DMS153 (cell line): ENCODE results near the gene EHD3.
"Not testable (repeated sequence)": the region's sequence is repeated elsewhere in the genome, so short reads cannot be mapped to it uniquely, and the experiment has no call there.

ENCODE experiments used
- DNase-seq: peaks from one replicate; lab custom pipeline; 2025; lab: John Stamatoyannopoulos, UW

EHD3 gene

DNA sequence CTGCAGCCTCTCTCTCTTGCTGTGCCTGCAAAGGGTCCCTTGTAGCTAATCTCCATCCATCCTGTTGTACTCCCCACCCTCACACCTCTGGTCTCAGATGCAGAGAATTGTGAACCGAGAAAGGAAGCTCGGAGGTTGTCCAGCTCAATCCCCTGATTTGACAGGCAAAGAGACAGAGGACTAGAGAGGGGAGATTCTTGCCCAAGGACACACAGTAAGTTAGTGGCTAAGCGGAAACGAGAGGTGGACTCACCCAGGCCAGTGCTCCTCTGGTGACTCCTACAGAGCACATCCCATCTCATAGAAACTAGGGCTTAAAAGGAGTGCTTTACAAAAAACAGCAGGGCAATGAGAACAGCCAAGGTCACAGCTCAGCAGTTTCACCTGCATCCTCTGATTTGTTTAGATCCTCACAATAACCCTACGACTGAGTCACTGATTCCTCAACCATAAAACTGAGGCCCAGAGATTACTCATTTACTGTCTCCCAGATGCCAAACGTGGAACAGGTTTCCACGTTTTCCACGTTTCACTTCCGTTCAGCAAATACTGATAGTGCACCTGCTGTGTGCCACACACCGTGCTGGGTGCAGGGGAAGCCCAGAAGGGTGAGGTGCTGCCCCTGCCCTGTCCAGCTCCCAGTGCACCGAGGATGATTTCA lies 22.1 kb downstream of the EHD3 start:
- DNase-seq, result no peak

DNA sequence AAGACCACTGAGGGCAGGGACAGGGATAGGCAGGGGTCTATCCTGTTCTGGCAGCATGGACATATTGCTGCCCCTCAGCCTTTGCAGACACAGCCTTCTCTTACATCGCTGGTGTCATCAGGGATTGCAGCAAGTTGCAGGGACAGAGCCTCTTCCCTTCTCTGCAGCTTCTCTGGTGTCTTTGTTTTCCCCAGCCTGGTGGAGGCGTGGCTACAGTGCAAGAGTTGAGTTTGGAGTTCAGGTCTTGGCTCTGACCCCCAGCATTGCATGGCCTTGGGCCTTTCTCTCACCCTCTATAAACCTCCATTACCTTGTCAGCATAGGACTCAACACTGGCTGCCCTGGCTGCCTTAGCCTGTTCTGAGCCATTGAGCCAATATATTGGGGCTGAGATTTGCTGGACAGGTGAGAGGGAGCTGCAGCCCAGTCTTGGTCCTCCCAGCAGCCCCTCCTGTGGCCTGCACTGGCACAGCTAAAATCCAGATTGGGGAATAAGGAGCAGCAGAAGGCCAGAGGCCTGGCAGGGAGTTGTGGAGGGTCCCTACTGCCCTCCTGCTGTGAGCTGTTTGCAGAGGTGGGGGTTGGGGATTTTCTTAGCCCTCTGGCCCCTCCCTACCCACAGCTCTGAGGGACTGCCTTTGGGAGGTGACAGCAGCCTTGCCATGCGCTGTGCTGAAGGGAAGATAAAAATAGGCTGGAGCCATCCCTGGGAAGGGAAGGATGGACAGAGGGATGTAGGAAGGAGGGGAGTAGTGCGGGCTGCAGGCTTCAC lies 22.8 kb downstream of the EHD3 start:
- no peak for DNase-seq

DNA sequence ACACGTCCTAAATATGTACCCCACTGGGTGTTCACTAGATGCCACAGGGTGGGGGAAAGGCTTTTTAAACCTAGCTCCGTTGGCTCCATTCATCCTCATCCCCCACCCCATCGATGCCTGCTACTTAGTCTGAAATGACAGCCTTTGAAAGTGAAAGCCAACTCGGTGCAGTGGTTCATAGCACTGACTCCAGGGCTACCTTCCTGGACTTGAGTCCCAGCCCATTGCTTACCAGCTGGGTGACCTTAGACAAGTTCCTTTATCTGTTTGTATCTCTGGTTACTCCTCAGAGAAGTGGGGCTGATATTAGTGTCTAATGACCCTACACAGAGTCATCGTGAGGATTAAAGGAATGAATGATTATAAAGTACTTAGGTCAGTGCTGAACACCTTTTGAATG lies 24.4 kb downstream of the EHD3 start:
- DNase-seq, result no peak

DNA sequence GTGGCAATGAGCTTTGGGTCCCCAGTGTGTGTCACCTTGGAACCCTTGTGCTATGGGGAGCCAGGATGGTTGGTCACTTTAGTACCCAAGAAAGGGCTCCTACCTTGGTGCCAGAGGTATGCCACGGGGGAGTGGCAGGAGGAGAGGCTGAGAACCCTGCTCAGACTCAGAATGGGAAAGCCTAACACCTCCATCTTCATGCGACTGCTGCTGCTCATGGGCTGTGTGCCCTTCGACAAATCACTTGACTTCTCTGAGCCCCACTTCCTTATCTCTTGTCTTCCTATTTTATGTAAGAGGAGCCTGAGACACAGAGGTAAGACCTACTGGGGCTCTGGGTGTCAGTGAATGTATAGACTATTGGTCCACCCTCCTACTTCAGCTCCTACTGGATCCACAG lies 25.1 kb downstream of the EHD3 start:
- DNase-seq, result no peak

DNA sequence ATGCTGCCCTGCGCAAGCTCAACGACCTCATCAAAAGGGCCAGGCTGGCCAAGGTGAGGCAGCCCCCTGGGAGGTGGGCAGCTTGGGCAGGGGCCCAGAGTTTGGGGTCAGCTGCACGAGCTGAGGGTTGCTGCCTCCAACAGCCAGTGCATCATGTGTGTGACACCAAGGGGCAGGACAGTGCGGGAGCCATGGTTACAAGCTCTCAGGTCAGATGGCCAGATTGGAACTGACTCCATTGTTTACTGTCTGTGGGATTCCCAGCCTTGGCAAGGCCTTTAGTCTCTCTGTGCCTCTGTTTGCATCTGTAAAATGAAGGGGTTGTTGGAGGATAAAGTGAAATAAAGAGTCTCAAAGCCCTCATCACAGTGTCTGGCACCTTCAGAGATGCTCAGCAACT lies 26.9 kb downstream of the EHD3 start:
- DNase-seq, result no peak

DNA sequence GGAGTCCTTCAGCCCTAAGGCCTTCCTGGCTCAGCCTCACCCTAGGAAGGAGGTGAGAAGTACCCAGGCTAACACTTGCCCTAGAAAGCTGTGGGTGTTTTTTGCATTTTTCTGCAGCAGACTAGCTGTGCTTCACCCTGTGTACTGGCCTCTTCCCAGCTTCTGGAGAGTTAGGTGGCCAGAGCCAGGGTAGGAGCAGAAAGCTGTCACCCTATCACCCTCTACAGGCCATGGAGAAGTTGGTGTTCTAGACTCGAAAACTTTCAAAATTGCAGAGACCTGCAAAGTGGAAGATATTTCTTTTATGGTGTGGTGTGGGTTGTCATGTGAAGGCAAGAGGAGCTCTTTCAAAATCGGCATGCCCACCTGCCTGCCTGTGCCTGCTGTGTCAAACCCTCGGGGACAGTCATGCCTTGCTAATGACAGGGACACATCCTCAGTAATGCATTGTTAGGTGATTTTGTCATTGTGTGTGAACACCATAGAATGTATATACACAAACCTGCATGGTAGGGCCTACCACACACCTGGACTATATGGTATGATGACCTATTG lies 29.8 kb downstream of the EHD3 start:
- DNase-seq, result no peak

DNA sequence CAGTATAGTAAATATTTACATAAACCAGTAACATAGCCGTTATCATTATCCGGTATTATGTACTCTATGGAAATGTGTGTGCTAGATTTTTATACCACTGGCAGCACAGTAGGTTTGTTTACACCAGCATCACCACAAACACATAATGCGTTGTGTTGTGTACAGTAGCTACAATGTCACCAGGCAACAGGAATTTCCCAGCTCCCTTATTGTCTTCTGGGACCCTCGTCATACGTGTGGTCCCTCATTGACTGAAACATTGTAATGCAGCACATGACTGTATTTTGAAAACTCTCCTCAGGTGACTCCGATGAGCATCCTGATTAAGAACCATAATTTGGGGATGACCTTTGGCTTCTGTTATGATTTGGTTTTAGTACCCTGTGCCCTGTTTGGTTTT lies 31.3 kb downstream of the EHD3 start:
- DNase-seq, result no peak

DNA sequence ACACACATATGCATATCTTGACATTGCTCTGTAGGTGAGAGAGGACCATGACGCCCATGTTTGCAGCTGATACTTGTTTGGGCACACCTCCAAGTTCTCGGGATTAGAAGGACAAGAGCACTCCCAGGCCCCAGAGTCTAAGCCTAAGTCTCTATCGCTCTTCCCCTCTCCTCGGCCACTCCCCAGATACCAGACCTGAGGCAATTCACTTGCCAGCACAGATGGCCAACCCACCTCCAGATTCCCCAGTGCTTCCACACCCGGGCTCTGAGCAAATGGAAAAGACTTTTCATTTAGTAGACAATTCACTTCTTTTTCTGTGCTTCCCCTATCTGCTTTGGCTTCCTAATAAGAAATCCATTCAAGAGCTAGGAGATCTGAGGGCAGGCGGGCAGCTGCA lies 32.9 kb downstream of the EHD3 start:
- no peak for DNase-seq

DNA sequence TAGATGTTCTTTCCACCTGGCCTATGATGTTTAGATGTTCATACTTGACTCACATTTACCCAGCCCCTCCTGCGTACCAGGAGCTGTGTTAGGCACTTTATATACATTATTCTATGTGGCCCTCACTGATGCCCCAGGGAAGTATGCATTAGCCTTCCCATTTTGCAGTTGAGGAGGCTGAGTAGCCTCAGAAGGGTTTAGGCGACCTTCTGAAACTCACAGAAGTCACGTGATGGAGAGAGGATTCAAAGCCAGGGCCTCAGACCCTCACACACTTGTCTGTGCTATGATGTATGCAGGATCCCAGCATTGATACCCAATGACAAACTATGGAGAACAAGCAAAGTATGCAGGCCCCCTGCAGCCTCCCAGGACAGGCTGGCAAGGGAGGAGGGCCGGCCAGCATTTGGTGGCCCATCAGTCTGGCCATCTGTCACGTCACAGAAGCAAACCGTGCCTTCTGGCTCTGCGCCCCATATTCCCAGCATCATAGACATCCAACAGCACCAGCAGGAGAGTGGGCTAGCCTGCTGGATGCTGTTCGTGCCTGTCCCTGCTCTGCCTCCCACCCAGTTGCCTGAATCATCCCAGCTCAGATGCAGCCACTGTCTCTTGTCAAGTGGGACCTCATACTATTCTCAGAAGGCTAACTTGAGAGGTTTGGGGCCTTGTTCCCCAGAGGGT lies 33.6 kb downstream of the EHD3 start:
- DNase-seq, result no peak

DNA sequence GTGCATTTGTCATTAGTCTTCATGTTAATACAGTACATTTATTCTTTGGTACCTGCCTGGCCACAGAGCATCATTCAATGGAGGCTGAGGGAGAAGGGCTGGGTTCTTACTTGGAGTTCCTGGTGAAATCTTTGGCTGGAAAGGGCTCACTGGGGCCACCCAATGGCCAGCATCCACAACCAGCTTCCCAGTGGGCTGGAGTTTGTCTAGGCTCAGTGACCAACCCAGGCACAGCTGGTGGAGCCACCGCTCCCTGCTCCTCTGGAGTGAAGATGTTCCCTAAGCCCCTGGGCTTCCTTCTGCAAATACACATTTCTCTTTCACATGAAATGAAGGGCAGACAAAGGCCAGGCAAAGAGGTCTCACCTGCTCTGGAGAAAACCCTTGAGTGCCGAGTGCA lies 34.4 kb downstream of the EHD3 start:
- DNase-seq, result no peak

DNA sequence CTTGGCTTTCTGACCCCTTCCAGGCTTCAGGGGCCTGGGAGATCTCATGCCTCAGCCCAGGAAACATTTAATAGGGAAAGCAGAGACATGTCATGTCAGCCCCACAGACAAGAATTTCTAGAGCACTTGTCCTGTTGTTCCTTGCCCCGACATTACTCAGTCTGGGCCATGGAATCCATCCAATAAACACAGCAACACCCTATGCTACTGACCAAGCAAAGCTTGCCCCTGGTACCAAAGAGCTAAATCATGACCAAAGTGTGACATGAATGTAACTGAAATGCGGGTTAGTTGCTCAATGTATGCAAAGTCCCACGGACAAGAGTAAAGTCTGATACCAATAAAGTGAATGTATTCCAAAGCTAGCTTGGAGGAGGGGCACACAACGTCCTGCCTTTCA lies 35.1 kb downstream of the EHD3 start:
- no peak for DNase-seq

DNA sequence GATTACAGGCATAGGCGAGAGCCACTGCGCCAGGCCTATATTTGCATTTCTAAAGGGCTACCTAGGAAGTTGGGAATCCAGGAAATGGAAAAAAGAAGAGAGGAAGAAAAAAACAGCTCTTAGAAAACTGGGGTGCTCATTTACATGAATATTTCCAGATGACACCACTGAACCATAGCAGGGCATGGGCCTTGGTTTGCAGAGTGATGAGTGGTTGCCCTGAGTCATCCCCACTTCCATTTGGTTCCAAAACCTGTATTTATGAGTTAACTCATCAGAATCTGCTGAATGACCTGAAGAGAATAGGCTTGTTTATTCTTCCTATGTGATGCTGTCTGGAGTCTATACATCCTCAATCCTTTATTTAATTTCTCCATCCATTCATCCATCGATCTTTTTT lies 36.2 kb downstream of the EHD3 start:
- no peak for DNase-seq

DNA sequence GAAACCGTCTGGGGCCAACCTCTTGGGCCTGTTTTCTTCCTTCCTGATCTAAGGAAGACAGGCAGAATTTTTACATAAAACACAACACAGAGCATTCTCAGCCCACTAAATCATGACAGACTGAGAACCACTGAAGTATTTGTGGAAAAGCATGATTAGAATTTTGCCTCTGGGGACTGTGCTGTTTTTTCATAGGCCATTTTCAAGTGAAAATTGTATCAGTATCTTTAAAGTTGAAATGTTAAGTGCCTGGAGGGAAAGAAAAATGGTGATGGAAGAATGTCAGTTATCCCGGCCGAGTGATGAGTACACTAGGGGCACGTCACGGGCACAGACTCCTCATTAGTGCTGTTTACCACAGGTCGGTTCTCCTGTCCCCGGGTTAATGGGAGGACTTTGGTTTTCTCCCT lies 36.9 kb downstream of the EHD3 start:
- no peak for DNase-seq

DNA sequence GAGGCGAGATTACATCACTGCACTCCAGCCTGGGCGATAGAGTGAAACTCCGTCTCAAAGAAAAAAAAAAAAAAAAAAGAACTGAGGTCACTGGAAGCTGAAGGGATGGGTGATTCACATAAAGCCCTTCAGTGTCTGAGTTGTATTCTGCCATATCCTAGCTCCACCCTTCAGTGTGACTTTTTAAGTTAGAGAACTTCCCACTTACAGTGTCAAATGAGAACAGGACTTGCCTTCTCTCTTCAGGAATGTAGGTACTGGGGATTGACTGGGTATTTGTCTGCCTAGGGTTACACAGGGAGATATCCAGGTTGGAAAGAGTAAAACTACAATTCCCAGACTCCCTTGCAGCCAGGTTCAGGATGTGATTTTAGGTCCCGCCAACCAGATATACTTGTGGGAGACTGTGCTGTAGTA lies 37.9 kb downstream of the EHD3 start:
- no peak for DNase-seq

DNA sequence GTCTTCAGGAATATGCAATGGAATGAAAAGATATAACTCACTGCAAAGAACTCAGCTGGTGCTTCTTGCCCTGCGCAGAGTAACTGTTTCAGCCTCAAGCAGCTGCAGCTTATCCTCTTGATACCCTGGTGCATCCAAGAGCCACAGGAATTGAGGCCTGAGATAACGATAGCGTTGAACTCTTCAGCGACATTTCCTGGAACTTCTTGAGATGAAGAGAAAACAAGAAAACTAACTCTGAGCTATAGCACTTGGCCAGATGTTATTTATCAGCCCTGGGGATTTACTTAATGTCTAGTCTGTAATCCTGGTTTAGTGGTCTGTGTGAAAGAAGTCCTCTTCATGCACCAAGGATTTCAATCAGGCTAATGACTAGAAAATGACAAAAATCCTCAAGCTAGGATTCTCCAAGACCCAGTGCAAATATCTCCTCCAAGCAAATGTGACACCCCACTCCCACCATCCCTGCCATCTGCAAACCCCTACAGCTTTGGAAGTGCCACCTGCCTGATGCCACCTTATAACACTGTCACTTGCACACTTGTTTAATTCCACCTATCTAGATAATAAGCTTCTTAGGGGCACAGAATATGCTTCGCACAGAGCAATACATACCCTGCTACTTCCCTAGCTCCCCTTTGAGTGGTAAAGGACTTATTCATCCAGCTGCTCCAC lies 40.6 kb downstream of the EHD3 start:
- DNase-seq, result no peak

DNA sequence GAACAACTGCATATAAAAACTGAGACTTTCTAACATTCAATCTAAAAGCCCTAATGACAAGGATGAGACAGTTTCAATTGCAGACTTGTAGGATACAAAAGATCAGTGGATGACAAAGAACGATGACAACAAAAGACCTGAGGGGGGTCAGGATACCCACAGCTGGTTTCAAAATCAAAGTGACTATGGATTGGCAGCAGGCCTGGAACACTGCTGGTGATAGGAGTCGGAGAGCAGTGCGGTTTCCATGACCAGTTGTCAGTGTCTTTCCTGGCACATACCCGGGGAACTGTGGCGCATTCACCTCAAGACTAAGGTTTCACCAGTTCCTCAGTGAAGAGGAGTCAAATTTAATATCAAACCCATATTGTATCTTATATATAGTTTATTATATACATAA lies 42.0 kb downstream of the EHD3 start:
- no peak for DNase-seq

DNA sequence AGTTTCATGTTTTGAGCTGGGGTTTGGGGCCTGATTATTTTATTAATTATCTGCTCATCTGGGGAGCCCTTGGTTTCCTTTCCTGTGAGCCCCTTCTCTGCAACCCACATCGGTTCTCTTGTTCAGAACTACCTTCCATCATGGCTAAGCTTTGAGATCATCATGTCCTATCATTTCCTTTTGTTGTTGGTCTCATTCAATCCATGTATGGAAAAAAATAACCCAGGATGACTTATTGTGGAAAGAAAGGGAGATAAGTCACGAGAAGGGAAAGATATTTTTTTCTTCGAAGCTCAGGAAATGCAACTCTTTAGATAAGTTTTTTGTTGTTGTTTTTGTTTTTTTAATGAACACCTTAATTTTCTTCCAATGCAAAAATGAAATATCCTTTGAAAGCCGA lies 43.7 kb downstream of the EHD3 start:
- no peak for DNase-seq

DNA sequence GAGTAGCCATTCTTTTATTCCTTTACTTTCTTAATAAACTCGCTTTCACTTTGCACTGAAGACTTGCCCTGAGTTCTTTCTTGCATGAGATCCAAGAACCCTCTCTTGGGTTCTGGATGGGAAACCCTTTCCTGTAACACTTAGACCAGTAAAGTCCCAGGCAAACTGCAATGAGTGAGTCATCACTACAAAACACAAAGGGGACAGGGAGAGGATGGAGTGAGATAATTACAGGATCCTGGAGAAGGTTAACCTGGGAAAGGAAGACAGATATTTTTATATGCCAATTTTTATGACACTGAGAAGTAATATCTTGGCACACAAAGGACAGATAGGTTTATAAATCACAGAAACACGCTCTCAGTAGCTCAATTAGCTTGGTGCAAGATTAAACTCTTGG lies 48.7 kb downstream of the EHD3 start:
- no peak for DNase-seq

DNA sequence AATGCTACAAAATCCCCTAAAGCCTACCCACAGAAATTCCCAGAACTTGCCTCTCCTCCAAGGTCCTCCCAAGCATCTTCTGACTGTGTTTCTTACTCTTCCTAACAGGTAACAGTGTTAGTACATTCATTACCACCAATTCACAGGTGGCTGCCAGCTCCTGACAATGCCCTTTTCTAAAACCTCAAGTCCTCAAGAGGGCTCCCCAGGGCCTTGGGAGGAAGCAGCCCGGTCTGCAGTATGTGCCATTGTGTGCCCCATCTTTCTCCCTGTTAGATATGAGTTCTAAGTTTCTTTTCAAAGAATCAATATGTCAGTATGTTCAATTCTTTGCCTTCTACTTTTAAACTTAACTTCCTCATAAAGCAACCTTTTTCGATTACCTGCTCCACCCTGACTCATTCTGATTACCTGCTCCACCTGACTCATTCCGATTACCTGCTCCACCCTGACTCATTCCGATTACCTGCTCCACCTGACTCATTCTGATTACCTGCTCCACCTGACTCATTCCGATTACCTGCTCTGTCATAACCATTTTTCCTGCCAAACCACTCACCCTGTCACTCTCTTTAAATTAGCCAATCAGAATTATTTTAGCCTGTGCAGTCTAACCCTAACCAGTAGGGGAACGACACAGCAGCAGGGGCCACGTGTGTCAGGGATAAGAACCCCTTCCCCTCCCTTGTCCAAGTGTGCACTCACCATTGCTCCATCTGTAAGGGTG lies 49.4 kb downstream of the EHD3 start:
- DNase-seq, result not testable (repeated sequence)

DNA sequence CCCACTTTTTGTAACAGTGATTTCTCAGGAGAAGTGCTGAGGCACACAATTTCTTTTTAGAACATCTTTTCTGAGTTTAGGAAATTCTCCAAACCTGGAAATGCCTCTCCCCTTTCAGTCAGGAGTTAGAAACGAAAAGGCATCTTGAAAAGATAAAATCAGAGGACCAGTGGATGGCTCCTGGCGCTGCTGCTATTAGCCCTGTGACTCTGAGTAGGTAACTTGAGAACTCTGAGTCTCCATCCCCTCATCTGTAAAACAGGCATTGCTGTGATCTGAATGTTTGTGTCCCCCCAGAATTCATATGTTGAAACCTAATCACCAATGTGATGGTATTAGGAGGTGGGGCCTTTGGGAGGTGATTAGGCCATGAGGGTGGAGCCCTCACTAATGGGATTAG lies 50.2 kb downstream of the EHD3 start:
- no peak for DNase-seq

DNA sequence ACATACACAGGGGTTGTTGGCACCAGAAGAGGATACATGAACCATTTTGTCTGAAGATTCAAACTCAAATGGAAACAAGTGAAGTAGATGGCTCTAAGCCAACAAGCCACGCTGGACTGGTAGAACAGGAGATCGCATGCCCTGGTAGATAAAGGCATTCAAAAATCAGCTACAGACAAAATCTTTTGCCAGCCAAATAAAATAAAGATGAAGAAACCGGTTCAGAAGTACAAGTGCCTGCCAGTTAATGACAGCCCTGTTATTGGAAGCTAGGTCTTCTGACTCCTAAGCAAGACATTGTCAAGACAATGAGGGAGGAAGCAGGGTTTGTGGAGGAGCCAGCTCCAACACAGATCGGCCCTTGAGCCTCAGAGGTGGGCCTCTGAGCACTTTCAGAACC lies 52.3 kb downstream of the EHD3 start:
- DNase-seq, result no peak
